Measurements from ENCODE around the gene WASL. TPM values are rescaled to one million over a fixed set of nuclear protein-coding genes. Genes with fewer than 3 reads are reported as not detected.

WASL gene
- total RNA-seq, 1 donor from 2014 or later: 30.4 TPM

Other genes starting within 250 kb of the WASL start
- 0.56 and 0.73 TPM in 2 replicates for gene IQUB, start 214.4 kb downstream of the WASL start, total RNA-seq
- 62.6 and 62.7 TPM in 2 replicates for gene NDUFA5, start 191.2 kb downstream of the WASL start, total RNA-seq
- gene ASB15, start 147.2 kb downstream of the WASL start, total RNA-seq: not detected in 2 replicates
- gene LMOD2, start 93.1 kb downstream of the WASL start, total RNA-seq: not detected in 2 replicates
- not detected in 2 replicates for gene HYAL4, start 96.2 kb upstream of the WASL start, total RNA-seq
- not detected in 2 replicates for gene SPAM1, start 176.2 kb upstream of the WASL start, total RNA-seq